Mucosa of stomach (tissue), 1 donor: ENCODE results near the gene ABCC8.

ENCODE experiments used
- H3K27me3 ChIP-seq: one replicate; pipeline ENCODE4 v1.7.0; 2013; ENCODE audit warnings: mild to moderate bottlenecking, low read length; ENCODE audit not compliant: control insufficient read depth, insufficient read depth
- H3K36me3 ChIP-seq: one replicate; pipeline ENCODE4 v1.7.0; 2013; ENCODE audit warnings: low read length; ENCODE audit not compliant: control insufficient read depth, insufficient read depth
- H3K4me1 ChIP-seq: one replicate; pipeline ENCODE4 v1.7.0; 2013; ENCODE audit warnings: mild to moderate bottlenecking, low read length; ENCODE audit not compliant: control insufficient read depth, insufficient read depth
- H3K4me3 ChIP-seq: one replicate; pipeline ENCODE4 v1.7.0; 2013; ENCODE audit warnings: low read length
- H3K9ac ChIP-seq: one replicate; pipeline ENCODE4 v1.7.0; 2013; ENCODE audit warnings: mild to moderate bottlenecking, low read length, moderate library complexity
- H3K9me3 ChIP-seq: one replicate; pipeline ENCODE4 v1.7.0; 2013; ENCODE audit warnings: mild to moderate bottlenecking, low read length, moderate library complexity; ENCODE audit not compliant: control insufficient read depth
- donor health status: Pancreatic carcinoma.

The ABCC8 gene

DNA sequence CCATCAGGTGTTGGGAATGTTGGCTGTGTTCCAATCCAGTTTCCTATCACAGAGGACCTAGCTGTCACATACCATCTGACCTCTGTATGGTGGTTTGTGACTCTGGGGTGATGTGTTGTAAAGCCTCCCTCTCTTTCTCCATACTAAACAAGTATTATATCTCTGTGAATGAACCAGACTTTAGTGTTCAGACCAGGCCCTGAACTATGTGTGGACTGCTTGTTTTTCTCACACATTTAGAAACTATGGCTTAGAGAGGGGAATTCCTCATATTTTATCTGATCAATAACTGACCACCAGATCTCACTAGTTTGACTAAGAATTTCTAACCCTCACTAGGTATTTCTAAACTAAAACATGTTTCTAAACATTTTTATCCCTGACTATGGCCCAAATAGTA is 107.6 kb downstream of the ABCC8 start:
- no peak overlapping the region for H3K9ac ChIP-seq
- no peaks in the 10 kb centered on the region for H3K4me1 ChIP-seq
- H3K36me3 ChIP-seq, result no peaks in the 10 kb centered on the region
- H3K9me3 ChIP-seq, result peaks cover 18% of the 10 kb centered on the region
- no peaks in the 10 kb centered on the region for H3K27me3 ChIP-seq
- H3K4me3 ChIP-seq, result no peak overlapping the region

DNA sequence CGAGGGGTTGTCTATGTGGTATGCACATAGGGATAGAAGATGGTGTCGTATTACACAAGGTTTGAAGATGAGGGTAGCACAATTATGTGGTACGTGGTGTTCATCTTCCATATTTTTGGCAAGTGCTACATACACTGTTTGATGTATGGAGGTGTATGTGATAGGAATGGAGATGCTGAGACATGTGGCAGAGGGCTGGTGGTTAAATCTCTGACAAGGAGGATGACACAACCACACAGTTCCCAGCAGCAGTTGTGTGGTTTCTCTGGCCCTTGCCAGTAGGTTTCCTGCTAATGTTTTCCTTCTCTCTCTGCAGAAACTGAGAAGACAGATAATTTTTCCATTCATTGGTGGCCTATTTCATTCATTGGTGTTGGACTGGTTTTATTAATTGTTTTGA is 108.1 kb downstream of the ABCC8 start:
- H3K4me3 ChIP-seq, result no peak overlapping the region
- H3K9me3 ChIP-seq, result peaks cover 18% of the 10 kb centered on the region
- H3K4me1 ChIP-seq, result no peaks in the 10 kb centered on the region
- H3K36me3 ChIP-seq, result no peaks in the 10 kb centered on the region
- no peak overlapping the region for H3K9ac ChIP-seq
- no peaks in the 10 kb centered on the region for H3K27me3 ChIP-seq

DNA sequence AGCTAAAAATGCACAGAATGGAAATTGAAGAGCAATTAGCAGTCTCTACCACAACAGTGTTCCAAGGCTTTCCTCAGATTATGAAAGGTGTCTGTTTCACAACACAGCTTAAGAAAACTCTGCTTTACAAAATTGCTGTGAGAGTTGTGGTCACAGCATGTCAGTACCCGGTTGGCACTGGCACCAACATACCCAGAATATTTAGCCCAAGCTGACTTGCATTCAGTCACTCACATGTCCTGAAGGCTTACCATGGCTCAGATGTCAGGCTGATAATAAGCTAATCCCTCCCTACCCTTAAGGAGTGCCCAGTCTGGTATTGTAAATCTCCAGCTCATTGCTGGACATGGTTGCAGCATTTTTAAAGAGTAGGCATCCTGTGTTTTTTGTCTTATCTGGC is 110.2 kb downstream of the ABCC8 start:
- H3K9me3 ChIP-seq, result peaks cover 13% of the 10 kb centered on the region
- H3K4me1 ChIP-seq, result no peaks in the 10 kb centered on the region
- H3K36me3 ChIP-seq, result no peaks in the 10 kb centered on the region
- H3K9ac ChIP-seq, result no peak overlapping the region
- H3K27me3 ChIP-seq, result no peaks in the 10 kb centered on the region
- H3K4me3 ChIP-seq, result no peak overlapping the region

DNA sequence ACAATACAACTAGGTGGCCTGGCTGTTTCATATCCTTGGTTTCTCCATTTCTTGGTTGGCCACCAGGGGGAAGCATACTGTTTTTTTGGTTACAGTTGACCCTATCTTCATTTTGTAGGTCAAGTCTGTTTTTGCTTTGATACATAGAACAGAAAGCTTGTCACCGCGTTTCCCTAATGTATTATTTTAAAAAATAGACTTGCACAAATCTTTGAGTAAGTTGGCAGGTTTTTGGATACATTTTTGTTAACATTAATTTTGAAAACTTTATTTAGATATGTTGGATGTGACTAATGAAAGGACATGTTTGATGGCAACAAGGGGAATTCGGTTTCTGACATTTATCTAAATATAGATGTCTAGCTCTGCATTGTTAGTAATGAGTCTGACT is 122.0 kb downstream of the ABCC8 start:
- no peak overlapping the region for H3K4me3 ChIP-seq

DNA sequence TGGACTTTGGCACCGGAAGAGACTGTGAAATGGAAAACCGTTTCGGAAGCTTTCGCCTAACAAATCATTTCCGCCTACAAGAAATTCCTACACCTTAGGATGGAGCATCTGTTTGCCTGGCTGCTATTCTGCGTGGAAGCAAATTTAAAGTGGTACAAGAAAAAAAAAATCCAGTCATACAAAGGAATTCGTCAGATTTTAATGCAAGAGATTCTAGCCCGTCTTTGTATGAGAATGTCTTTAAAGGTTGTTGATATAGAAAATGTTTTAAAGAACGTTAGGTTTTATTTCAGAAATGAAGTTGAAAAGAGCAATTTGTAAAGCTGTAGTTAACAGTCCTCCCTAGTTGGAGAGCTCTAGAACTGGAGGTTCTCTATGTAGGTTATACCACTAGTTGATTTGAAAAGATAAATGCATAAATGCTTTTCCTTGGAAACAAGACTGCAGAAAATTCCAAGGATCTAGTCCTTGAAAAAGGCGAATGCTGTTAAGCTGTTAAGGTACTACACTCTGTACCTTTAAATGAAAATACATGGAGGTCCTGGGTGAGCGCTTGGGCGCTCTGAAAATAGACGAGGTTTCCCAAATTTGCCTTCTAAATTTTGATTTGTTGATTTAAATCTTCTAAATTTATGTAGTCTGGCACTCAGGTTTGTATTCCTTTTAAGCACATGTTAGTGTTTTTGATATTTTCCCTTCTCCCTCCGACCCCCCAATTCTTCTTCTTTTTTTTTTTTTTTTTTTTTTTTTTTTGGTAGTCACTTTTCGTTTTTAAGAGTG is 122.6 kb downstream of the ABCC8 start:
- Histone ChIP-seq H3K9me3 (no peaks in the 10 kb centered on the region), H3K9ac (no peak overlapping the region), H3K27me3 (no peaks in the 10 kb centered on the region), H3K36me3 (no peaks in the 10 kb centered on the region), H3K4me1 (peaks cover 12% of the 10 kb centered on the region), H3K4me3 (peak overlapping the region; percentile 39)

More for the DNA sequence above, 122.0 kb downstream of the ABCC8 start:
- Histone ChIP-seq H3K9ac (no peak overlapping the region), H3K27me3 (no peaks in the 10 kb centered on the region), H3K36me3 (no peaks in the 10 kb centered on the region), H3K9me3 (no peaks in the 10 kb centered on the region), H3K4me1 (peaks cover 12% of the 10 kb centered on the region)

DNA sequence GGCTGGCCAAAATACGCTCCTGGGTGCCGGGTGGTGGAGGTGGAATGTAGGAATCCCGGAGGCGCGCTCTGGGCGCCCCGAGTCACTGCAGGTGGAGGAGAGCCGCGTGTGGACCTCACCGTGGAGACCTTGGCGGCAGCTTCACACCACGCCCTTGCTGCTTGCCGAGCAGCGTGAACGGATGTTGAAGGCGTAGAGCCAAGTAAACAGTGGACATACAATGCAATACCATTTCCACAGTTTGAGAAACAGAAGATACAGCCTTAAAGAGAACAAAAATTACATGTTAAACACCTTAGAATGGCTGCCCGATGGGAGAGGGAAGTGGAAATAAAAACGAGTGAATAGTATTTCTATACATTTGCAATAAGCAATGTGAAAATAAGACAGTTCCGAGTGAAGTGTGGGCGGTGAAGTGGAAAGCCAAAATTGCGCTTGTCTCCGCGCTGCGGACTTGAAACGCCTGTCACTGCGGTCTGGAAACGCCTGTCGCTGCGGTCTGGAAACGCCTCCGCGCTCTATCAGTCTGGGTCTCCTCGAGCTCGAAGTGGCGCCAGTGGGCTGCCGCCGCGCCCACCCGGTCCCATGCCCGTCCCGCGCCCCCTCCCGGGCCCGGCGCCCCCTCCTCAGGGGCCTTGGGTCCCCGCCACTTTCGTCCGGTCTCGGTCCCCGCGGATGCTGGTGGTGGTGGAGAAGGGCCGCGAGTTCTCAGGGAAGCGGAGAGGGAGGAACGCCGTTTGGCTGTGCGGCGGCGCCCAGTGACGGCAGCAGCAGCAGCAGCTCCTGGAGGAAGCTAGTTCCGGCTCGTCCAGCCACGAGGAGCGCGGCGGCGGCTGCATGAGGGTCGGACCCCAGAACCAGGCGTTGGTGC is 123.5 kb downstream of the ABCC8 start:
- H3K27me3 ChIP-seq, result no peaks in the 10 kb centered on the region
- no peaks in the 10 kb centered on the region for H3K36me3 ChIP-seq
- H3K4me3 ChIP-seq, result peak overlapping the region; percentile 39
- peak overlapping the region; percentile 16 for H3K9ac ChIP-seq
- no peaks in the 10 kb centered on the region for H3K9me3 ChIP-seq
- peaks cover 12% of the 10 kb centered on the region for H3K4me1 ChIP-seq

DNA sequence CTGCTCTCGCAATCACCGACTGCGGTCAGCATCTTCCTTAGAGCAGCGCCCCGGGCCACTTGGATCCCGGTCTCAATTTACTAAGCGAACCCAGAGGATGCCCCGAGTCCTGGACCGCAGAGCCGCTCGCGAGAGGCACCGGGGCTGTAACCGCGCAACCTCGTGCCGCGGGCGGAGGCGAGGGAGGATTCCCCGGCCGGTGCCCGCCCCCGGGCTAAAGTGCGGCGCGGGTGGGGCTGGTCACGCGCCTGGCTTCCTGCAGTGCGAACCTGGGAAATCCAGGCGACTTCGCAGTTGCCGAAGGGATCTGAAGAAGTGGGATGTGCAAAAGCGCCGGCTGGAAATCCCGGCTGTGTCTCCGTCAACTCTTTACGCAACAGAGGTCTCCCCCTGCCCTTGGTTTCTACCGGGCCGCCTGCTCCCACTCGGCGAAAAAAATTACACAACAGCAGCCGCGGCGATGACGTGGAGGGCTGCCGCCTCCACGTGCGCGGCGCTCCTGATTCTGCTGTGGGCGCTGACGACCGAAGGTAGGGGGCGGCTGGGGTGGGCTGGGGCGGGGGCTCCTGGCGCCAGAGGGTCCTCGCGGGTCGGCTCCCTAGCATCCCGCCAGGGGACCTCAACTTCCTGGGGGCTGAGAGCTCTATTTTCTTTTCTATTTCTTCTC is 125.0 kb downstream of the ABCC8 start, which contains the start of gene NCR3LG1:
Gene NCR3LG1, plus strand, starts transcription at position 291 of the 667 bp plus-strand sequence. Its CDS starts 170 bp downstream, at position 461.
- Histone ChIP-seq H3K9me3 (no peaks in the 10 kb centered on the region), H3K4me1 (peaks cover 12% of the 10 kb centered on the region), H3K4me3 (peak within 1 kb of the TSS; percentile 39), H3K27me3 (no peaks in the 10 kb centered on the region), H3K9ac (peak within 1 kb of the TSS; percentile 42), H3K36me3 (no peaks in the 10 kb centered on the region)

DNA sequence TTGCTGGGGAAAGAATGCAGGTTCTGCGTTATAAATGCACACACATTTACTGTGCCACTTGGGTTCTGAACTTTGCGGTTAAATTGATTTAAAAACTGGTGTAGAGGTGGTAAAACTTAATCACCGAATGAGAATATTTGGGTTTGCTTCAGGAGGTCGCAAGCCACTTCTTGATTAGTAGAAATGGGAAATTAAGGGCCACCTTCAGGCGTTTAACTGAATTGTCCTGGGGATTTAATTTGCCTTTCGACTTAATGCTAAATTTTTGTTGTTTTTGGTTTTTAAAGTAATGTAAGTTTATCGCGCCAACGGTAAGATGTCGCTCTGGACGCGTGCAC is 125.5 kb downstream of the ABCC8 start:
- Histone ChIP-seq H3K36me3 (no peaks in the 10 kb centered on the region), H3K4me3 (no peak overlapping the region), H3K4me1 (peaks cover 12% of the 10 kb centered on the region), H3K27me3 (no peaks in the 10 kb centered on the region), H3K9ac (no peak overlapping the region), H3K9me3 (no peaks in the 10 kb centered on the region)

DNA sequence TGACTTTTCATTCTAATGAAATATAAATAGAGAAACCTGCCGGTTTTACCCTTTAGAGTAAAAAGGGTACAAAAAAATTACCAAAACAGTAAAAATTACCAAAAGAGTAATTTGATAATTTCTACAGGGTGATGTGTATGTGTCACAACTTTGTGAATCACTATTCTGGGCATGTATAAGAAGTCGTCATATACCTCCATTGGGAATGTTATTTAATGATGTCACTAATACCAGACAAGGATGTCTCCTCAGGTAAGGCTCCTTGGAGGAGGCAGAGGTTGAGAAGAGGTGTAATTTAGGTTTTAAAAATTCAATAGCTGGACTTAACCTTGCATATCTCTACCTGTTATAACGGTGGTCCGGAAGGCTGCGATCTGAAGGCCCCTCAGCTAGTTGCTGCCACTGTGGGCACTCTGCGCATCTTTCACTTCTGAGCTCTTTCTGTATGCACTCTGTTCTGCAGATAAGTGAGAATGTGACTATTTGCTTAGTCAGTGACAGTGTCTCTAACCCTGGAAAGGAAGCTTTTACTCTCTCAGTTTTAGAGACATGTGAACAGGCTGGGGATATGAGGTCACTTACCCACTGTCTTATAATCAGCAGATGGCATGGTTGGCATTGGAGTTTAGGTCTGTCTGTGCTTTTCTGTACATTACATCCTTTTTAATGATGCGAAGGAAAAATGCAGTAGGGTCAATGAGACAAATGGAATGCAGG is 126.0 kb downstream of the ABCC8 start:
- H3K36me3 ChIP-seq, result no peaks in the 10 kb centered on the region
- H3K4me3 ChIP-seq, result no peak overlapping the region
- peaks cover 12% of the 10 kb centered on the region for H3K4me1 ChIP-seq
- H3K9ac ChIP-seq, result no peak overlapping the region
- H3K27me3 ChIP-seq, result no peaks in the 10 kb centered on the region
- no peaks in the 10 kb centered on the region for H3K9me3 ChIP-seq

DNA sequence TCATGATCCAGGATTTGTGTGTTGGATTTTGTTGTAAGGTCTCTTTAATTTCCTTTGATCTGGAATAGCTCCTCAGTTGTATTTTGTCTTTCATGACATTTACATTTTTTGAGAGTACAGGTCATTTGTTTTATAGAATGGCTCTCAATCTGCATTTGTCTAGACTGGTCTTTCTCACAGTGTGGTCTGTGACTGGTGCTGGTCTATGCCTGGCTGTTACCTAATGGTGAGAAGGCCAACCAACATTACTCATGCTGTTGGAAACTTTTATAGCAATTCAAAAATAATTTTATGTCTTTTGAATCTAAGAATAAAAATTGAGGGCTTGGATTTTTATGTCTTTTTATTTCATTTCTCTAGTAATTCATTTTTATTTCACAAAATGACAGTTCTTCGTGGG is 129.0 kb downstream of the ABCC8 start:
- H3K4me1 ChIP-seq, result peaks cover 4% of the 10 kb centered on the region
- H3K36me3 ChIP-seq, result no peaks in the 10 kb centered on the region
- H3K27me3 ChIP-seq, result no peaks in the 10 kb centered on the region
- no peak overlapping the region for H3K4me3 ChIP-seq
- no peaks in the 10 kb centered on the region for H3K9me3 ChIP-seq
- no peak overlapping the region for H3K9ac ChIP-seq

DNA sequence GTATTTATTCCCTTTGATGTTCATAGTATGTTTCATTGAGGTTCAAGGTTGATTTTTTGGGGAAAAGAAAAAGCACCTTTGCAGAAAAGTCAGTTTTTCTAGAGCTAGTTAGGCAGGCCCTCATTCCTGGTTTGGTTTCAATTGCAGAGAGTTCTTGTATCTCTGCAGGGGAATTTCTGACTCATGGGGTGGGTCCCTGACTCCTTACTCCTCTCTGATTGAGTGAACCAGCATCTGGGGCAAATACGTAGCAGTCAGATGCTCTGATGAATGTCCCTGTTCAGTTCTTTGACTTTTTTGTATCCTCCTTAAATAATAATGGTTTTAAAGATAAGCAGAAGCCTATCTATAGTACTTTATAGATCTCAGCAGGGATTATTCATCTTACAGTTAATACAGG is 132.7 kb downstream of the ABCC8 start:
- Histone ChIP-seq H3K4me1 (no peaks in the 10 kb centered on the region), H3K4me3 (no peak overlapping the region), H3K36me3 (no peaks in the 10 kb centered on the region), H3K9ac (no peak overlapping the region), H3K27me3 (no peaks in the 10 kb centered on the region), H3K9me3 (no peaks in the 10 kb centered on the region)
